Stimulated activated CD8-positive, alpha-beta memory T cell treated with anti-CD3 and anti-CD28 coated beads, Interleukin-15, amount 100 ng/mL, for 1 hour (primary cell): ENCODE data around the gene NXPH2.

Experiments used
- DNase-seq: peaks from one replicate; pipeline ENCODE4 v3.0.0-alpha.2; 2020; ENCODE audit warnings: low read depth

Gene NXPH2

GRCh38 chr2:138633049-138633448 is 147.1 kb downstream of the NXPH2 start:
- no peak for DNase-seq

DNA sequence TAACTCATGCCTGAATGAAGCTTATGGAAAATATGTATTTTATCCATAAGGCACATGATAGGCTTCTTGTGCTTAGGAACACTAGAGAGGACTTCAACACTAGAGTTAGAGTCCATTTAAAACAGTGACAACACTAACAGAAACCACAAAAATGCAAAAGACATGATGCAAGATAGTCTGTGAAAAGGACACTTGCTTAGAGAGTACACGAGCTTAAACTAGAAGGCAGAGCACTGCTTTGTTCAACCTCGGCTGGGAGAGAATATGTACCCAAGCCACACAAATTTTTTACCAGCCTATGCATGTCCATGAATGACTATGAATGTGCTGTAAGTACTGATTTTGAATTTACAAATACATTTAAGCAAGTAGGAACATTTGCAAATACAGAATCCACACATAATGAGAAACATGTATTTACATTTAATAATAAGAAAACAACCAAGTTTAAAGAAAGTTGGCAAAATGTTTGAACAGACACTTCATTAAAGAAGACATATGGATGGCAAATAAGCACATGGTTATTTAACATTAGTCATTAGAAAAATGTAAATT is 148.0 kb downstream of the NXPH2 start:
- no peak for DNase-seq

DNA sequence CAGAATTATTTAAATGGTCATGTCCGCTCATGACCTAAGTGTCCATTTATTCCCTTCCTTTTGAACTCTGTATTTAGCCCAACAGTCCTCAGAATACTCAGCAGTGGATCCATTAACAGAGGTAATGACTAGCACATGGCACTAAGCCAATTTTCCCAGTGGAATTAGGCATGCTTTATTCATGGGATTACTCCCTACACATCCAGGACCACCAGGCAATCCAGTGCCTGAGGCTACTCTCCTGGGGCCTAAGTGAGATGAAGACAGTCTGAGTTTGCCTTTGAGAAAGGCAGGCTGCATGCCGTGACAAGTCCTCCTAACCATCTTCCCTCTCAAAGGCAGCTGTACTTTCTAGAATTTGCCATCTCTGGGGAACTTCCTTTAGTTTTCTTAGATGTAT is 150.0 kb downstream of the NXPH2 start:
- no peak for DNase-seq

GRCh38 chr2:138626148-138626547 is 154.0 kb downstream of the NXPH2 start:
- DNase-seq: no peak

DNA sequence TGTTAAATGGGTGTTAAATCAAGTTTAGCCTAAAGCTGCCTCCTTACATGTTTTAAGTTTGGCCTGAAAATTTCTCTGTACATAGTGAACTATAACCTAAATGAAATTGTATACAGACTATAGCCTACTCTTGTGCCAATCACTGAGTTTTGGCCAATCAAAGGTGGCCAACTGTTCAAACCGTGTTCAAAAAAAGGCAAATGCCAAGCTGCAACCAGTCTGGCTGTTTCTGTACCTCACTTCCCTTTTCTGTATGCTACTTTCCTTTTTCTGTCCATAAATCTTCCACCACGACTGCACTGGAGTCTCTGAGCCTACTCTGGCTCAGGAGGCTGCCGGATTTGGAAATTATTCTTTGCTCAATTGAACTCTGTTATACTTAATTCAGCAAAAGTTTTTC is 157.6 kb downstream of the NXPH2 start:
- DNase-seq: no peak

DNA sequence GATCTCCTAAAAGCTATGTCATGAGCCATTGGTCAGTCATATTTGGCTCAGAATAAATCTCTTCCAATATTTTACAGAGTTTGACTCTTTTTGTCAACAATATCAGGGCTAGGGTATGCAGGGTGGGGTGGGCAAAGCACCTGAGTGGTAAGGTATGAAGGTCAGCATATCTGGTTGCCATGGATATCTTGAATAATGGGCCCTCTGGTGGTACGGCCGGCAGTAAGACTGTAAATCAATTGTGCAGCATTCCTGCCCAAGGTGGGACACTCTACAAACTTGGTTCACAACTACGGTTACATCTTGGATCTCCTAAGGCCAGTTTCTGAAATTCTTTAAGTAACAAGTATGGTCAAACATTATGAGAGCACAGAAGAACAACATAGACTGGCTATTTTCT is 159.1 kb downstream of the NXPH2 start:
- DNase-seq: no peak

GRCh38 chr2:138620431-138620830 is 159.8 kb downstream of the NXPH2 start:
- DNase-seq: no peak
